CD4-positive, alpha-beta T cell (primary cell): Measurements from ENCODE around the gene SNX15. TPM values are rescaled to one million over a fixed set of nuclear protein-coding genes. Genes with fewer than 3 reads are reported as not detected.
A peak's percentile ranks its signal among the peaks of the same experiment; 100 is the strongest.

Source experiments
- ATAC-seq: fragments of 200-7000 bp; cut with Tn5 transposase; one replicate; pipeline ENCODE4 v1.10.0; 2022; ENCODE audit warnings: mild to moderate bottlenecking; ENCODE audit not compliant: poor library complexity
- CTCF ChIA-PET: fragments of 350-600 bp; sonication (Branson Sonifier 250); formaldehyde crosslinking; loops from one replicate; lab custom pipeline; 2021; ENCODE audit warnings: antibody characterized with exemption, inconsistent platforms; lab: Charles Lee
- POLR2A ChIA-PET: fragments of 350-600 bp; sonication (Branson Sonifier 250); formaldehyde crosslinking; loops from one replicate; lab custom pipeline; 2021; ENCODE audit warnings: antibody characterized with exemption, inconsistent platforms; lab: Charles Lee
- DNase-seq, 14 experiments: peaks; one replicate each; pipeline ENCODE4 v3.0.0-alpha.2; 2013 to 2020; ENCODE audit warnings: mixed read lengths in 2 of 14
- H3K27ac ChIP-seq, 2 donors: one replicate each; pipeline versions ENCODE4 v1.5.1 to v1.7.0; 2013; ENCODE audit warnings: low read length in 2 of 2, low read depth in 1 of 2, mild to moderate bottlenecking in 1 of 2
- H3K27me3 ChIP-seq, 2 experiments: 1 replicate in 1 of 2; 2 replicates in 1 of 2; pipeline versions ENCODE4 v1.6.1 to v1.7.0; 2013; ENCODE audit warnings: low read length in 2 of 2, control low read depth in 1 of 2, mild to moderate bottlenecking in 1 of 2, moderate library complexity in 1 of 2; ENCODE audit not compliant: insufficient read depth in 2 of 2, control insufficient read depth in 1 of 2
- H3K36me3 ChIP-seq: one replicate; pipeline ENCODE4 v1.6.1; 2013; ENCODE audit warnings: low read length, control low read depth; ENCODE audit not compliant: insufficient read depth
- H3K4me1 ChIP-seq: one replicate; pipeline ENCODE4 v1.6.1; 2013; ENCODE audit warnings: low read length, control low read depth; ENCODE audit not compliant: insufficient read depth
- H3K4me3 ChIP-seq: one replicate; pipeline ENCODE4 v1.5.1; 2013; ENCODE audit warnings: mild to moderate bottlenecking, low read length, moderate library complexity
- H3K9me3 ChIP-seq, 2 experiments: 1 replicate in 1 of 2; 2 replicates in 1 of 2; pipeline versions ENCODE4 v1.6.1 to v1.7.0; 2013; ENCODE audit warnings: low read length in 2 of 2, mild to moderate bottlenecking in 2 of 2, control low read depth in 1 of 2, moderate library complexity in 1 of 2; ENCODE audit not compliant: control insufficient read depth in 1 of 2, insufficient read depth in 1 of 2
- H3K27ac Mint-ChIP-seq: one replicate; pipeline ENCODE4 v1.8.0; 2020; ENCODE audit warnings: mixed read lengths
- H3K27me3 Mint-ChIP-seq: one replicate; pipeline ENCODE4 v1.8.0; 2021; ENCODE audit warnings: mixed read lengths
- H3K36me3 Mint-ChIP-seq: one replicate; pipeline ENCODE4 v1.8.0; 2021; ENCODE audit warnings: low read depth, mixed read lengths
- H3K4me1 Mint-ChIP-seq: one replicate; pipeline ENCODE4 v1.8.0; 2021; ENCODE audit warnings: low read depth, mixed read lengths
- H3K4me3 Mint-ChIP-seq: one replicate; pipeline ENCODE4 v1.8.0; 2020; ENCODE audit warnings: mild to moderate bottlenecking, mixed read lengths
- H3K9me3 Mint-ChIP-seq: one replicate; pipeline ENCODE4 v1.8.0; 2020; ENCODE audit warnings: mixed read lengths
- CTCF ChIP-seq: fragments of 200-600 bp; IDR thresholded peaks from one replicate; pipeline ENCODE4 v1.8.0; 2022; ENCODE audit warnings: antibody characterized with exemption, mild to moderate bottlenecking
- intact Hi-C, 2 experiments: fragments of 100-400 bp; cut with DNase I in 1 of 2; cut with micrococcal nuclease in 1 of 2; formaldehyde crosslinking; loops; one replicate each; pipeline versions ENCODE4 v1.15.1 to v1.9.0; 2023 to 2025; cut with DNase I, micrococcal nuclease
- total RNA-seq, 174 experiments: library from RNA in 2 of 174; stranded (reverse) in 2 of 174; gene quantifications; one replicate each; pipeline ENCODE4 v1.2.3 and lab custom pipeline; 2021 to 2026

SNX15 gene
- total RNA-seq, 2 experiments from 2014 or later = 13.9 to 14.7 TPM

- Mint-ChIP-seq H3K4me3 (no peak overlapping the region), H3K27me3 (peaks cover 7% of the 10 kb centered on the region), H3K4me1 (peaks cover 8% of the 10 kb centered on the region), H3K36me3 (no peaks in the 10 kb centered on the region), H3K27ac (no peak overlapping the region), H3K9me3 (no peaks in the 10 kb centered on the region)
- intact Hi-C loops = no loop called here
- POLR2A ChIA-PET = no interaction called here
- Histone ChIP-seq H3K9me3 (no peaks in the 10 kb centered on the region), H3K27me3 (no peaks in the 10 kb centered on the region), H3K4me1 (peaks cover 17% of the 10 kb centered on the region), H3K4me3 (no peak overlapping the region), H3K27ac (no peak overlapping the region), H3K36me3 (no peaks in the 10 kb centered on the region)
- ATAC-seq = no peak
- CTCF ChIA-PET = no interaction called here
- no peak for DNase-seq
- no peak for TF ChIP-seq CTCF
Measured at GRCh38 chr11:64989416-64989815, 37.8 kb upstream of the SNX15 start.

- H3K4me1 ChIP-seq = peaks cover 17% of the 10 kb centered on the region
- Mint-ChIP-seq H3K9me3 (no peaks in the 10 kb centered on the region), H3K4me1 (peaks cover 8% of the 10 kb centered on the region), H3K27ac (no peak overlapping the region), H3K36me3 (no peaks in the 10 kb centered on the region), H3K27me3 (peaks cover 7% of the 10 kb centered on the region), H3K4me3 (no peak overlapping the region)
- no peak overlapping the region for H3K27ac ChIP-seq
- no peaks in the 10 kb centered on the region for H3K27me3 ChIP-seq
- ChIA-PET CTCF (no interaction called here), POLR2A (no interaction called here)
- ATAC-seq = no peak
- H3K36me3 ChIP-seq = no peaks in the 10 kb centered on the region
- intact Hi-C loops = loop anchor here in 1 of 2 experiments (5.0 kb wide), 1 partner anchor 48 kb away; no protein-coding TSS in a partner anchor
- H3K9me3 ChIP-seq = no peaks in the 10 kb centered on the region
- no peak overlapping the region for H3K4me3 ChIP-seq
- TF ChIP-seq CTCF = no peak
- DNase-seq = peak in 1 of 14 experiments; percentile 18
Measured at GRCh38 chr11:64990222-64990923, 36.9 kb upstream of the SNX15 start.

- Mint-ChIP-seq H3K27ac (no peak overlapping the region), H3K4me3 (no peak overlapping the region), H3K4me1 (peaks cover 8% of the 10 kb centered on the region), H3K9me3 (no peaks in the 10 kb centered on the region), H3K27me3 (no peaks in the 10 kb centered on the region), H3K36me3 (no peaks in the 10 kb centered on the region)
- ATAC-seq (no peak), DNase-seq (no peak)
- intact Hi-C loops = loop anchor here in 1 of 2 experiments (5.0 kb wide), 1 partner anchor 52 kb away; no protein-coding TSS in a partner anchor
- ChIA-PET POLR2A (no interaction called here), CTCF (no interaction called here)
- no peaks in the 10 kb centered on the region for H3K9me3 ChIP-seq
- no peaks in the 10 kb centered on the region for H3K36me3 ChIP-seq
- H3K4me1 ChIP-seq = peaks cover 27% of the 10 kb centered on the region
- no peaks in the 10 kb centered on the region for H3K27me3 ChIP-seq
- H3K4me3 ChIP-seq = no peak overlapping the region
- no peak for TF ChIP-seq CTCF
- H3K27ac ChIP-seq = no peak overlapping the region
Measured at GRCh38 chr11:64994318-64994717, 32.9 kb upstream of the SNX15 start.
